Gastrocnemius medialis (tissue), 4 donors: Measurements from ENCODE around the gene ZFYVE28.

ENCODE experiments used
- POLR2A ChIP-seq, 2 donors: fragments of 450-650 bp; IDR thresholded peaks; one replicate each; pipeline ENCODE4 v1.6.1; 2017; ENCODE audit warnings: antibody characterized with exemption in 2 of 2, mild to moderate bottlenecking in 2 of 2, moderate library complexity in 2 of 2
- TF ChIP-seq, protein P1 (sequence below), 5 experiments: fragments of 450-650 bp in 3 of 5; fragments of 200-600 bp in 2 of 5; sonication (generic) in 2 of 5; IDR thresholded peaks in 4 of 5; conservative IDR thresholded peaks in 1 of 5; 1 replicate in 4 of 5; 2 replicates in 1 of 5; pipeline ENCODE4 v1.5.1; 2016 to 2019; ENCODE audit warnings: antibody characterized with exemption in 5 of 5, mild to moderate bottlenecking in 3 of 5, moderate library complexity in 3 of 5

- no peak for TF ChIP-seq POLR2A (IDR thresholded peaks at IDR 0.05)
- TF ChIP-seq, protein P1, sequence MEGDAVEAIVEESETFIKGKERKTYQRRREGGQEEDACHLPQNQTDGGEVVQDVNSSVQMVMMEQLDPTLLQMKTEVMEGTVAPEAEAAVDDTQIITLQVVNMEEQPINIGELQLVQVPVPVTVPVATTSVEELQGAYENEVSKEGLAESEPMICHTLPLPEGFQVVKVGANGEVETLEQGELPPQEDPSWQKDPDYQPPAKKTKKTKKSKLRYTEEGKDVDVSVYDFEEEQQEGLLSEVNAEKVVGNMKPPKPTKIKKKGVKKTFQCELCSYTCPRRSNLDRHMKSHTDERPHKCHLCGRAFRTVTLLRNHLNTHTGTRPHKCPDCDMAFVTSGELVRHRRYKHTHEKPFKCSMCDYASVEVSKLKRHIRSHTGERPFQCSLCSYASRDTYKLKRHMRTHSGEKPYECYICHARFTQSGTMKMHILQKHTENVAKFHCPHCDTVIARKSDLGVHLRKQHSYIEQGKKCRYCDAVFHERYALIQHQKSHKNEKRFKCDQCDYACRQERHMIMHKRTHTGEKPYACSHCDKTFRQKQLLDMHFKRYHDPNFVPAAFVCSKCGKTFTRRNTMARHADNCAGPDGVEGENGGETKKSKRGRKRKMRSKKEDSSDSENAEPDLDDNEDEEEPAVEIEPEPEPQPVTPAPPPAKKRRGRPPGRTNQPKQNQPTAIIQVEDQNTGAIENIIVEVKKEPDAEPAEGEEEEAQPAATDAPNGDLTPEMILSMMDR (IDR thresholded peaks at IDR 0.05 in 4 of 5, conservative IDR thresholded peaks at IDR 0.05 in 1 of 5), result no peak
Observed at GRCh38 chr4:2248044-2248780, 170.2 kb downstream of the ZFYVE28 start.
